ENCODE data around the gene DHRS9. TPM values are rescaled to one million over a fixed set of nuclear protein-coding genes. Genes with fewer than 3 reads are reported as not detected.

Gene DHRS9
- total RNA-seq, 1 experiment from 2014 or later = 2.1 TPM

DNA sequence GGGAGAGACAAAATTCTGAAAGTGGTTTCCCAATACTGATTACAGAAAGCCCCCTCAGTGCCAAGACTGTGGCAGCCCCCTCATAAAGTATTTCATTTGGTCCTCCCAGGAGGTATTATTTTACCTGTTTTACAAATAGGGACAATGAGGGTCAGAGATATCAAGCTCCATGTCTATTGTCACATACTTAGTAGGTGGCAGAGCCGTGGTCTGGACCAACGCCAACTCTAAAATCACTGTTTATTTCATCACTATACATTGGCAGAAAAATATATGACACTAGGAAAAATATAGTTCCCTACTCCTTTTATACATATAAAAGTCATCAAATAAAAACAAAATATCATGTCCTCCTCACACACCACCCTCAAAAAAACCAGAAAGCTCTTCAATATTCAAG, 68.6 kb downstream of the DHRS9 start:
- Histone ChIP-seq H3K9ac (ENCODE audit: low read length) (no peak overlapping the region), H3K4me3 (ENCODE audit: low read length) (no peak overlapping the region), H3K36me3 (ENCODE audit: insufficient read depth, low read length) (no peaks in the 10 kb centered on the region), H3K27ac (ENCODE audit: low read length) (no peak overlapping the region), H3K27me3 (ENCODE audit: low read length) (no peaks in the 10 kb centered on the region), H3K9me3 (ENCODE audit: low read length) (no peaks in the 10 kb centered on the region), H3K9me2 (replicated peaks; ENCODE audit: insufficient read depth, low read length) (no peaks in the 10 kb centered on the region), H3K79me2 (ENCODE audit: low read length) (no peaks in the 10 kb centered on the region), H3K4me2 (ENCODE audit: low read depth, low read length, poor library complexity, severe bottlenecking) (no peak overlapping the region), H3K4me1 (ENCODE audit: low read length) (peaks cover 25% of the 10 kb centered on the region), H4K20me1 (ENCODE audit: insufficient read depth, low read depth, low read length) (no peaks in the 10 kb centered on the region), H2AFZ (ENCODE audit: low read length) (no peak overlapping the region)
- no peak for DNase-seq

DNA sequence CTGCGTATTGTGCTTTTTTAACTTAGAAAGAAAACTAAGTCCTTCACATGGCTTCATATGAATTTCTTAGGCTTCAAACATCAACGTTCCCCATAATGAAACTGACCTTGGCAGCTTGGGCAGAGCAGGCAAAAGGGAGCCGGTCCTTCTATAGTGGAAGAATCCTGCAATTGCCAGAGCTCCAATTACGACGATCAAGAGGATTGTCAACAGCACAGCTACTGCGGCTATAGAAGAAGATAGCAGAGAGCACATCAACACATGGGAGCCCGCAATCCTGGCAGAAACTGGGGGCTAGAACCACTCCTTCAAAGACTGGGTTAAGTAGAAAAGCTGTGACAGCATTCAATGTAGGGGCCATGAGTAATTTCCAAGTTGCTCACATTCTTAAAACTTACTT, 69.8 kb downstream of the DHRS9 start:
- H3K79me2 ChIP-seq (ENCODE audit: low read length) = no peaks in the 10 kb centered on the region
- H3K27me3 ChIP-seq (ENCODE audit: low read length) = no peaks in the 10 kb centered on the region
- H3K9ac ChIP-seq (ENCODE audit: low read length) = no peak overlapping the region
- H4K20me1 ChIP-seq (ENCODE audit: insufficient read depth, low read depth, low read length) = no peaks in the 10 kb centered on the region
- no peaks in the 10 kb centered on the region for H3K36me3 ChIP-seq (ENCODE audit: insufficient read depth, low read length)
- H2AFZ ChIP-seq (ENCODE audit: low read length) = no peak overlapping the region
- H3K9me3 ChIP-seq (ENCODE audit: low read length) = no peaks in the 10 kb centered on the region
- H3K27ac ChIP-seq (ENCODE audit: low read length) = no peak overlapping the region
- DNase-seq = no peak
- no peaks in the 10 kb centered on the region for H3K9me2 ChIP-seq (replicated peaks; ENCODE audit: insufficient read depth, low read length)
- no peak overlapping the region for H3K4me2 ChIP-seq (ENCODE audit: low read depth, low read length, poor library complexity, severe bottlenecking)
- no peak overlapping the region for H3K4me3 ChIP-seq (ENCODE audit: low read length)
- H3K4me1 ChIP-seq (ENCODE audit: low read length) = peaks cover 34% of the 10 kb centered on the region

DNA sequence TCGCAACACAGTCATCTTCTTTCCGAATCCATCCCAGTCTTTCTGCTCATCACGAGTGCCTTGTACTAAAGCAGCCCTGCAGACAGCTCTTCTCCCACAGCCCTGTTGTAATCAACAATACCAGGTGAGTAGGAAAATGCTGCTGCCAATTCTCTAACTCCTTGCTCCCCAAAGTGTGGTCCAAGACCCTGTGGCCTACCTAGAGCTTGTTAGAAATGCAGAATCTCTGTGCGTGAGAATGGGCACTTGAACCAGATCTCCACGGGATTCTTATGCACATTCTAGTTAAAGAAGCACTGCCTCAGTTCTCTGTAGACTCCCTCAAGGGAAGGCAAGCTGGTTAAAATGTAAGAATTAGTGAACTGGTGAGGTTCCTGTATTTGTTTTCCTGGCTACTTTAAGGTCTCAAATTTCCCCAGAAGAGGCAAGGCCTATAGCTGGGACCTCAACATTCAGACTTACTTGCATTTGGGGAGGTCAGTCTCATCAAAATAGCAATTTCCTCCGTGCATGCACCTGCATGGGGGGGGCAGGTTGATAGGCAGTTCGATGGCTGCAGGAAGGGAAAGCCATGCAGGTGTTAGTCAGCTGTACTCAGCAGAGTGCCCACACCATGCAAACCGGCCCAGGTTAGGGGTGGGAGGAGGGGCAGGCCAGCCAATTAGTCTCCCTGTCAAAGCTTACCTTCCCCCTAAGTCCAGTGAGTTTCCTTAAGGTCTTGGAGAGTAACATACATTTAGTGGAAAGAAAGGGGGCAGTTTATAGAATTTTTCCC, 70.8 kb downstream of the DHRS9 start:
- no peak overlapping the region for H2AFZ ChIP-seq (ENCODE audit: low read length)
- DNase-seq = no peak

DNA sequence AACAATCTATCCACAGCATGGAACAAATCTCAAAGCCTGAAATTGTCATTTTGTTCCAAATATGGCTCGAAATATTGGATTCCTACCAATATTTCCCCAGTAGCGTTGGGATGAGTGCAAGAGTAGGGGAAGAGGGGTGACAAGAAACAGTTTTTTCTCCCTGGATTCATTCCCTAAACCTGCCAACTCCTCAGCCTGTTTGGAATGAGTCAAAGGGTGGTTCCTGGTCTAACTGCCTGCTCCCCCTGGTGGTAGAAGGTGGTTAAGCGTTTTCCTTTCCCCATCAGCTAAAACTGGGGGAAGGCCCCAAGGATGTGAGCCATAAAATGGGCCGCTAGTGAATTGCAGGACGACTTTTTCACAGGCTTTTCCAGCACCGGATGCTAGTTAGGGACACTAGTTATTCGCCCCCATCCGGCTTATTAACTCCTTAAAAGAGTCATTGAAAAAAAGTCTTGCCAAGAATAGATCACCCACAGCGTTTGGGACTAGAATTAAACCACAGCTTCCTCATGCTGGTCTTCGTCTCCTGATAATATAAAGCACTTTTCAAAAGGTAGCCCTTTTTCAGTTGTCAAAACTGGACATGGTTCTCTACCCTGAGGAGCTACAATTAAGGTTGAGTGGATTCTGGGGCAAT, 72.5 kb downstream of the DHRS9 start:
- H3K9ac ChIP-seq (ENCODE audit: low read length) = no peak overlapping the region; the same call in 1 of the 2 replicates
- no peaks in the 10 kb centered on the region for H3K36me3 ChIP-seq (ENCODE audit: insufficient read depth, low read length)
- H3K4me2 ChIP-seq (ENCODE audit: low read depth, low read length, poor library complexity, severe bottlenecking) = no peak overlapping the region
- no peaks in the 10 kb centered on the region for H3K9me2 ChIP-seq (replicated peaks; ENCODE audit: insufficient read depth, low read length)
- no peak overlapping the region for H3K27ac ChIP-seq (ENCODE audit: low read length)
- H3K4me1 ChIP-seq (ENCODE audit: low read length) = peaks cover 42% of the 10 kb centered on the region
- H3K79me2 ChIP-seq (ENCODE audit: low read length) = no peaks in the 10 kb centered on the region
- peak; percentile 78 for DNase-seq
- no peaks in the 10 kb centered on the region for H3K9me3 ChIP-seq (ENCODE audit: low read length)
- no peaks in the 10 kb centered on the region for H4K20me1 ChIP-seq (ENCODE audit: insufficient read depth, low read depth, low read length)
- no peaks in the 10 kb centered on the region for H3K27me3 ChIP-seq (ENCODE audit: low read length)
- 0 out of 2 replicates have a peak overlapping the region, but pooled peaks have one; percentile 7 for H2AFZ ChIP-seq (ENCODE audit: low read length)
- no peak overlapping the region for H3K4me3 ChIP-seq (ENCODE audit: low read length)

More for the DNA sequence above, 70.8 kb downstream of the DHRS9 start:
- Histone ChIP-seq H3K27ac (ENCODE audit: low read length) (peak overlapping the region; percentile 53), H3K9ac (ENCODE audit: low read length) (no peak overlapping the region), H3K4me1 (ENCODE audit: low read length) (peaks cover 42% of the 10 kb centered on the region), H3K4me3 (ENCODE audit: low read length) (no peak overlapping the region), H3K9me3 (ENCODE audit: low read length) (no peaks in the 10 kb centered on the region), H3K36me3 (ENCODE audit: insufficient read depth, low read length) (no peaks in the 10 kb centered on the region), H3K4me2 (ENCODE audit: low read depth, low read length, poor library complexity, severe bottlenecking) (peak overlapping the region; percentile 8), H3K9me2 (replicated peaks; ENCODE audit: insufficient read depth, low read length) (no peaks in the 10 kb centered on the region), H3K79me2 (ENCODE audit: low read length) (no peaks in the 10 kb centered on the region), H4K20me1 (ENCODE audit: insufficient read depth, low read depth, low read length) (no peaks in the 10 kb centered on the region), H3K27me3 (ENCODE audit: low read length) (no peaks in the 10 kb centered on the region)

DNA sequence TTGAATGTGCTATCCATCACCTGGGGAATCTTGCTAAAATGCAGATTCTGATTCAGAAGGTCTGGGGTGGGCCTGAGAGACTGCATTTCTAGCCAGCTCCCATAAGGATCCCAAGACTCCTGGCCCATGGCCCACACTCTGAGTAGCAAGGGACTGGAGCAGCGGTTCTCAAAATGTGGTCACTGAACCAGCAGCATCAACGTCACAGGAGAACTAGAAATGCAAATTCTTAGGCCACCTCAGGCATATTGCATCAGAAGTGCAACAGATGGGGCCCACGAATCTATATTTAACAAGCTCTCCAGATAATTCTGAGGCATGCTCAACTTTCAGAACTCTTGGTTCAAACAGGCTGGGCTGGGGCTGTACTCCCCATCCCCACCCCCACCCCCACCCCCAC, 74.6 kb downstream of the DHRS9 start:
- H3K9me3 ChIP-seq (ENCODE audit: low read length) = no peaks in the 10 kb centered on the region
- no peaks in the 10 kb centered on the region for H3K79me2 ChIP-seq (ENCODE audit: low read length)
- H3K4me1 ChIP-seq (ENCODE audit: low read length) = peaks cover 44% of the 10 kb centered on the region
- no peak overlapping the region for H3K4me3 ChIP-seq (ENCODE audit: low read length)
- no peak overlapping the region for H2AFZ ChIP-seq (ENCODE audit: low read length)
- H4K20me1 ChIP-seq (ENCODE audit: insufficient read depth, low read depth, low read length) = no peaks in the 10 kb centered on the region
- H3K4me2 ChIP-seq (ENCODE audit: low read depth, low read length, poor library complexity, severe bottlenecking) = peak overlapping the region; percentile 29
- no peaks in the 10 kb centered on the region for H3K9me2 ChIP-seq (replicated peaks; ENCODE audit: insufficient read depth, low read length)
- no peak overlapping the region; the same call in 1 of the 2 replicates for H3K27ac ChIP-seq (ENCODE audit: low read length)
- DNase-seq = peak; percentile 76
- no peaks in the 10 kb centered on the region for H3K36me3 ChIP-seq (ENCODE audit: insufficient read depth, low read length)
- H3K27me3 ChIP-seq (ENCODE audit: low read length) = no peaks in the 10 kb centered on the region
- peak overlapping the region; percentile 11; the same call in 1 of the 2 replicates for H3K9ac ChIP-seq (ENCODE audit: low read length)

Other genes with a start within 250 kb of the DHRS9 start
- gene SPC25, start 179.1 kb upstream of the DHRS9 start, total RNA-seq (2014; rRNA removed; shearing (Covaris generic); ENCODE audit: low replicate concordance) = 5.4 and 17.5 TPM in 2 replicates
- not detected in 2 replicates for gene G6PC2, start 168.3 kb upstream of the DHRS9 start, total RNA-seq (2014; rRNA removed; shearing (Covaris generic); ENCODE audit: low replicate concordance)
- 0.07 TPM in 1 of 2 replicates, not detected in the other for gene ABCB11, start 38.2 kb upstream of the DHRS9 start, total RNA-seq (2014; rRNA removed; shearing (Covaris generic); ENCODE audit: low replicate concordance)

Data from Karpas-422 (cell line).